Activated CD4-positive, alpha-beta T cell treated with anti-CD3 and anti-CD28 coated beads, Interleukin-2, amount 50 U/mL, for 1 hour (primary cell): ENCODE data around the gene RALB.
"Not testable (repeated sequence)": the region's sequence is repeated elsewhere in the genome, so short reads cannot be mapped to it uniquely, and the experiment has no call there.

Source experiments
- DNase-seq: peaks from one replicate; pipeline ENCODE4 v3.0.0-alpha.2; 2020

RALB gene

GRCh38 chr2:120244656-120245519, 7.8 kb upstream of the RALB start:
- no peak for DNase-seq

- no peak for DNase-seq
Measured at GRCh38 chr2:120245520-120246332, 6.9 kb upstream of the RALB start.

- no peak for DNase-seq
Measured at GRCh38 chr2:120246546-120247300, 5.9 kb upstream of the RALB start.

- no peak for DNase-seq
Measured at GRCh38 chr2:120247851-120248250, 4.8 kb upstream of the RALB start.

- no peak for DNase-seq
Measured at GRCh38 chr2:120250640-120251039, 2.0 kb upstream of the RALB start.

- no peak for DNase-seq
Measured at GRCh38 chr2:120251078-120251477, 1.6 kb upstream of the RALB start.

GRCh38 chr2:120251880-120252224, 800 bp upstream of the RALB start:
- no peak for DNase-seq

- DNase-seq, result peak; percentile 8
Measured at GRCh38 chr2:120253021-120253882, 600 bp downstream of the RALB start.

GRCh38 chr2:120254178-120254577, 1.5 kb downstream of the RALB start:
- DNase-seq, result no peak

GRCh38 chr2:120255071-120255470, 2.4 kb downstream of the RALB start:
- no peak for DNase-seq

- no peak for DNase-seq
Measured at GRCh38 chr2:120255986-120256650, 3.5 kb downstream of the RALB start.

GRCh38 chr2:120256651-120257000, 4.0 kb downstream of the RALB start:
- no peak for DNase-seq

GRCh38 chr2:120257522-120257921, 4.9 kb downstream of the RALB start:
- no peak for DNase-seq

- DNase-seq, result no peak
Measured at GRCh38 chr2:120258196-120258595, 5.5 kb downstream of the RALB start.

- DNase-seq, result not testable (repeated sequence)
Measured at GRCh38 chr2:120259939-120260338, 7.3 kb downstream of the RALB start.

- no peak for DNase-seq
Measured at GRCh38 chr2:120260736-120261135, 8.1 kb downstream of the RALB start.

- no peak for DNase-seq
Measured at GRCh38 chr2:120261387-120262006, 8.8 kb downstream of the RALB start.

- DNase-seq, result no peak
Measured at GRCh38 chr2:120262150-120262549, 9.5 kb downstream of the RALB start.

GRCh38 chr2:120262761-120263428, 10.2 kb downstream of the RALB start:
- DNase-seq, result no peak

- DNase-seq, result no peak
Measured at GRCh38 chr2:120265006-120265405, 12.4 kb downstream of the RALB start.

GRCh38 chr2:120267348-120267747, 14.7 kb downstream of the RALB start:
- no peak for DNase-seq
